ENCODE measurements around the gene INPPL1.
"Not testable (repeated sequence)": the region's sequence is repeated elsewhere in the genome, so short reads cannot be mapped to it uniquely, and the experiment has no call there.

Gene INPPL1

DNA sequence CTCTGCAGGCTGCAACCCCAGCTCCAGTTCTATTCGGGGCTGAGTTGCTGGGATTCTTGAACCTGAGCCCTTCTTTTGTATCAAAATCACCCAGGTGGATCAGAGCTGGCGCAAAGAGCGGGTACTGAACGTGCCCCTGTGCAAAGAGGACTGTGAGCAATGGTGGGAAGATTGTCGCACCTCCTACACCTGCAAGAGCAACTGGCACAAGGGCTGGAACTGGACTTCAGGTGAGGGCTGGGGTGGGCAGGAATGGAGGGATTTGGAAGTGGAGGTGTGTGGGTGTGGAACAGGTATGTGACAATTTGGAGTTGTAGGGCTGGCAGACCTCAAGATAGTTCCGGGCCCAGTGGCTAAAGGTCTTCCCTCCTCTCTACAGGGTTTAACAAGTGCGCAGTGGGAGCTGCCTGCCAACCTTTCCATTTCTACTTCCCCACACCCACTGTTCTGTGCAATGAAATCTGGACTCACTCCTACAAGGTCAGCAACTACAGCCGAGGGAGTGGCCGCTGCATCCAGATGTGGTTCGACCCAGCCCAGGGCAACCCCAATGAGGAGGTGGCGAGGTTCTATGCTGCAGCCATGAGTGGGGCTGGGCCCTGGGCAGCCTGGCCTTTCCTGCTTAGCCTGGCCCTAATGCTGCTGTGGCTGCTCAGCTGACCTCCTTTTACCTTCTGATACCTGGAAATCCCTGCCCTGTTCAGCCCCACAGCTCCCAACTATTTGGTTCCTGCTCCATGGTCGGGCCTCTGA is 28.9 kb upstream of the INPPL1 start:
- Histone ChIP-seq H3K27ac (ENCODE audit: low read depth, low read length) (no peak overlapping the region), H3K9me3 (ENCODE audit: control insufficient read depth, insufficient read depth, low read length) (no peaks in the 10 kb centered on the region), H3K4me1 (ENCODE audit: control insufficient read depth, insufficient read depth, low read length) (peaks cover 4% of the 10 kb centered on the region; the same call in 1 of the 2 replicates)

DNA sequence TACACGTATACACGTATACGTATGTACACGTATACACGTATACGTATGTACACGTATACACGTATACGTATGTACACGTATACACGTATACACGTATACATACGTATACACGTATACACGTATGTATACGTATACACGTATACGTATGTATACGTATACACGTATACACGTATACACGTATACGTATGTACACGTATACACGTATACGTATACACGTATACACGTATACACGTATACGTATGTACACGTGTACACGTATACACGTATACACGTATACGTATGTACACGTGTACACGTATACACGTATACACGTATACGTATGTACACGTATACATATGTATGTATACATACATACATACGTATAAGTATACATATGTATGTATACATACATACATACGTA is 23.1 kb upstream of the INPPL1 start:
- not testable (repeated sequence) for H3K9me3 ChIP-seq (ENCODE audit: control insufficient read depth, insufficient read depth, low read length); H3K9ac ChIP-seq (ENCODE audit: low read depth, low read length); H3K4me3 ChIP-seq (ENCODE audit: low read depth, low read length); H3K27me3 ChIP-seq (ENCODE audit: control insufficient read depth, insufficient read depth, low read length); H3K27ac ChIP-seq (ENCODE audit: low read depth, low read length); H3K4me1 ChIP-seq (ENCODE audit: control insufficient read depth, insufficient read depth, low read length); H3K36me3 ChIP-seq (ENCODE audit: control insufficient read depth, insufficient read depth, low read length)

More for the DNA sequence above, 28.9 kb upstream of the INPPL1 start:
- Histone ChIP-seq H3K36me3 (ENCODE audit: control insufficient read depth, insufficient read depth, low read length) (no peaks in the 10 kb centered on the region), H3K4me3 (ENCODE audit: low read depth, low read length) (no peak overlapping the region), H3K27me3 (ENCODE audit: control insufficient read depth, insufficient read depth, low read length) (no peaks in the 10 kb centered on the region), H3K9ac (ENCODE audit: low read depth, low read length) (no peak overlapping the region)

DNA sequence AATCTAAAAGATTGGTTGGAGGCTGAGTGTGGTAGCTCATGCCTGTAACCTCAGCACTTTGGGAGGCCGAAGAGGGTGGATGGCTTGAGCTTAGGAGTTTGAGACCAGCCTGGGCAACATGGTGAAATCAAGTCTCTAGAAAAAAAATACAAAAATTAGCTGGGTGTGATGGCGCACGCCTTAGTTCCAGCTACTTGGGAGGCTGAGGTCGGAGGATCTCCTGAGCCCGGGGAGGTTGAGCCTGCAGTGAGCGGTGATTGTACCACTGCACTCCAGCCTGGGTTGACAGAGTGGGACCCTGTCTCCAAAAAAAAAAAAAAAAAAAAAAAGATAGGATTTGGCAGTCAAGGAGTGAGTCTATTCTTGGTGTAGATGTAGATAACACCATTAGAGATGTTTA is 22.0 kb upstream of the INPPL1 start:
- no peaks in the 10 kb centered on the region for H3K9me3 ChIP-seq (ENCODE audit: control insufficient read depth, insufficient read depth, low read length)
- H3K4me1 ChIP-seq (ENCODE audit: control insufficient read depth, insufficient read depth, low read length), result no peaks in the 10 kb centered on the region
- H3K9ac ChIP-seq (ENCODE audit: low read depth, low read length), result no peak overlapping the region
- H3K27ac ChIP-seq (ENCODE audit: low read depth, low read length), result no peak overlapping the region
- H3K27me3 ChIP-seq (ENCODE audit: control insufficient read depth, insufficient read depth, low read length), result no peaks in the 10 kb centered on the region
- H3K4me3 ChIP-seq (ENCODE audit: low read depth, low read length), result no peak overlapping the region
- H3K36me3 ChIP-seq (ENCODE audit: control insufficient read depth, insufficient read depth, low read length), result no peaks in the 10 kb centered on the region

DNA sequence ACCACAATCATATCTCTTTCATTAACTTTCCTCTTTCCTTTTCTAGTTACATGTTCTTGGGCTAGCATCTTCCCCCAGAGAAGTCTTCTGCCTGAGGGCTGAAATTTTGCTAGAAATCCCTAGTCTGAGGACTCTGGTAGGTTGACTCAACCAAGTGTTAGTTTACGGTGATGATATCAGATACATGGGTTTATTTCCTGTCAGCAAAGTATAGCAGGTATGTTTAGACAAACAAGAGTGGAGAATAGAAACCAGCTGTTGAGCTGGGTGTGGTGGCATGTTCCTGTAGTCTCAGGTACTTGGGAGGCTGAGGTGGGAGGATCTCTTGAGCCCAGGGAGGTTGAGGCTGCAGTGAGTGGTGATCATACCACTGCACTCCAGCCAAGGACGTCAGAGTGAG is 21.4 kb upstream of the INPPL1 start:
- no peak overlapping the region for H3K27ac ChIP-seq (ENCODE audit: low read depth, low read length)
- H3K9ac ChIP-seq (ENCODE audit: low read depth, low read length), result no peak overlapping the region
- H3K36me3 ChIP-seq (ENCODE audit: control insufficient read depth, insufficient read depth, low read length), result no peaks in the 10 kb centered on the region
- H3K4me1 ChIP-seq (ENCODE audit: control insufficient read depth, insufficient read depth, low read length), result no peaks in the 10 kb centered on the region
- H3K9me3 ChIP-seq (ENCODE audit: control insufficient read depth, insufficient read depth, low read length), result no peaks in the 10 kb centered on the region
- no peak overlapping the region for H3K4me3 ChIP-seq (ENCODE audit: low read depth, low read length)
- H3K27me3 ChIP-seq (ENCODE audit: control insufficient read depth, insufficient read depth, low read length), result no peaks in the 10 kb centered on the region

DNA sequence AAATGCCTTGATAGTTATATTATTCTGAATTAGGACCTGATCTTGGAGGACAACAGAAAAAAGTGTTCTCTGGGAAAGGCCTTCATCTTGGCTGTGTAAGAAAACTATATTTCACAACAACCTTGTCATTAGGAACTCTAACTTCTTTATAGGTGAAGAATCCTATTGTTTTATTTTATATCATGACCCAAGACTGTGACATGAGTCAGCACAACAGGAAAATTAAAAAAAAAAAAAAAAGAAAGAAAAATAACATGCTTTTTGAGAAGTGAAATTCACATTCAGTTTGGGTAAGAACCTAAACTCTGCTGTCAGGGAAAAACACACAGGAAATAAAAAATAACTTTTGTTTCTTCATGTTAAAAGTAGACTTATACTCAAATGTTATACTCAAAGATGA is 19.7 kb upstream of the INPPL1 start:
- Histone ChIP-seq H3K9me3 (ENCODE audit: control insufficient read depth, insufficient read depth, low read length) (no peaks in the 10 kb centered on the region), H3K27ac (ENCODE audit: low read depth, low read length) (no peak overlapping the region), H3K4me3 (ENCODE audit: low read depth, low read length) (no peak overlapping the region), H3K36me3 (ENCODE audit: control insufficient read depth, insufficient read depth, low read length) (no peaks in the 10 kb centered on the region), H3K27me3 (ENCODE audit: control insufficient read depth, insufficient read depth, low read length) (no peaks in the 10 kb centered on the region), H3K4me1 (ENCODE audit: control insufficient read depth, insufficient read depth, low read length) (no peaks in the 10 kb centered on the region), H3K9ac (ENCODE audit: low read depth, low read length) (no peak overlapping the region)

DNA sequence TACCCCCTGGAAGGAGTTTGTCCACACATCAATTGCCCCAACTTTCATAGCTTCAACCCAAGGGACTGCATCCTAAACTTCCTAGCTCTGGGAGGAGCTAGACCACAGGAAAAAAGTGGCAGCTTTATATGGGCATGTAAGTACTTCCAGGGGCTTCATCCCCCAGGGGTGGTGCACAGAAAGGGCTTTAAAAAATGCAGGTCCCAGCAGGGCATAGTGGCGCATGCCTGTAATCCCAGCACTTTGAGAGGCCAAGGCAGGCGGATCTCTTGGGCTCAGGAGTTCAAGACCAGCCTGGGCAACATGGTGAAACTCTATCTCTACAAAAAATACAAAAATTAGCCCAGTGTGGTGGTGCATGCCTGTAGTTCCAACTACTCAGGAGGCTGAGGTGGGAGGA is 17.8 kb upstream of the INPPL1 start:
- not testable (repeated sequence) for H3K27ac ChIP-seq (ENCODE audit: low read depth, low read length); H3K27me3 ChIP-seq (ENCODE audit: control insufficient read depth, insufficient read depth, low read length); H3K4me1 ChIP-seq (ENCODE audit: control insufficient read depth, insufficient read depth, low read length); H3K36me3 ChIP-seq (ENCODE audit: control insufficient read depth, insufficient read depth, low read length); H3K9ac ChIP-seq (ENCODE audit: low read depth, low read length); H3K4me3 ChIP-seq (ENCODE audit: low read depth, low read length); H3K9me3 ChIP-seq (ENCODE audit: control insufficient read depth, insufficient read depth, low read length)

DNA sequence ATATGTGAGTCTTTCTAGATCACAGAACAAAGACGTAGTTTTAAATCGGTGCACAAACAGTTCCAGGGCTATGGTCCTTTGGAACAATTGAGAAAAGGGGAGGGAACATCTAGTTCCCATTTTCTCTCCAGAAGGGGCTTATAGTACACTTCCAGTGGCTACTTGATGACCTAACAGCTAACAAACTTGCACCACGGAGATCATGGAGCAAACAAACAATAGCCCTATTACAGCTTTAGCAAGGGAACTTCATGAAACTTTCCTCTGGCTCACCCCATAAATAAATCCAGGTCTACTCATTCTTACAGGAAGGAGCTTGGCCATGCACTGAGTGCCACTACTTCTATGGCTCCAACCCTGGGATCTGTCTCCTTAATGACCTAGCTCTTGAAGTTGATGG is 16.3 kb upstream of the INPPL1 start:
- Histone ChIP-seq H3K4me3 (ENCODE audit: low read depth, low read length) (no peak overlapping the region), H3K4me1 (ENCODE audit: control insufficient read depth, insufficient read depth, low read length) (no peaks in the 10 kb centered on the region), H3K9ac (ENCODE audit: low read depth, low read length) (no peak overlapping the region), H3K36me3 (ENCODE audit: control insufficient read depth, insufficient read depth, low read length) (no peaks in the 10 kb centered on the region), H3K9me3 (ENCODE audit: control insufficient read depth, insufficient read depth, low read length) (no peaks in the 10 kb centered on the region), H3K27me3 (ENCODE audit: control insufficient read depth, insufficient read depth, low read length) (no peaks in the 10 kb centered on the region), H3K27ac (ENCODE audit: low read depth, low read length) (no peak overlapping the region)

DNA sequence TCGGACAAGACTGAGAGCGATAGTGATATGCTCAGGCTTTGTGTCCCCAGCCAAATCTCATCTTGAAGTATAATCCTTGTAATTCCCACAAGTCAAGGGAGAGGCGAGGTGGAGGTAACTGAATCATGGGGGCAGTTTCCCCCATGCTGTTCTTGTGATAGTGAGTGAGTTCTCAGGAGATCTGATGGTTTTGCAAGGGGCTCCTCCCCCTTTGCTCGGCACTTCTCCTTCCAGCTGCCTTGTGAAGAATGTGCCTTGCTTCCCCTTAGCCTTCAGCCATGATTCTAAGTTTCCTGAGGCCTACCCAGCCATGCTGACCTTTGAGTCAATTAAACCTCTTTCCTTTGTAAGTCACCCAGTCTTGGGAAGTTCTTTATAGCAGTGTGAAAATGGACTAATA is 15.5 kb upstream of the INPPL1 start:
- no peaks in the 10 kb centered on the region for H3K9me3 ChIP-seq (ENCODE audit: control insufficient read depth, insufficient read depth, low read length)
- H3K27ac ChIP-seq (ENCODE audit: low read depth, low read length), result no peak overlapping the region
- H3K36me3 ChIP-seq (ENCODE audit: control insufficient read depth, insufficient read depth, low read length), result no peaks in the 10 kb centered on the region
- H3K4me3 ChIP-seq (ENCODE audit: low read depth, low read length), result no peak overlapping the region
- no peaks in the 10 kb centered on the region for H3K4me1 ChIP-seq (ENCODE audit: control insufficient read depth, insufficient read depth, low read length)
- no peaks in the 10 kb centered on the region for H3K27me3 ChIP-seq (ENCODE audit: control insufficient read depth, insufficient read depth, low read length)
- H3K9ac ChIP-seq (ENCODE audit: low read depth, low read length), result no peak overlapping the region

DNA sequence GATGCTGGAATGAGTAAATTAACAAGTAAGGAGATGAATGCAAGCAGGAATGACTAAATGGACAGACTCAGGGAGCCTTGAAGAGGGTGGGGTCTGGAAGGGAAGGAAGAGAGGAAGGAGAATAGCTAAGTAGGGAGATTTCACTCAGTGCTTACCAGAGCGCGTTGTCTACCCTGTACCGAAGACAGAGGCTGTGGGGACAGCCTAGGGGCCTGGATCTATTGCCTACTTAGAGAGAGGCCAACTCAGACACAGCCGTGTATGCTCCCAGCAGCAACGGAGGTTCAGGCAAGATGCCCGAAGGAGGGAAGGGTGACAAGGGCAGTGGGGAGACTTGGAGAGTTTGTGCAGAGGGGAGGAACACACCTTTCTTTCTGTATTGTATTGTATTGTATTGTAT is 7.9 kb upstream of the INPPL1 start, which contains the start of gene FOLR2:
Gene FOLR2 (plus strand): TSS at position 157 of the 400 bp plus-strand sequence. CDS start 1,791 bp downstream, outside the sequence.
- Histone ChIP-seq H3K27me3 (ENCODE audit: control insufficient read depth, insufficient read depth, low read length) (peaks cover 3% of the 10 kb centered on the region; the same call in 1 of the 2 replicates), H3K27ac (ENCODE audit: low read depth, low read length) (no peak within 1 kb of the TSS), H3K36me3 (ENCODE audit: control insufficient read depth, insufficient read depth, low read length) (no peaks in the 10 kb centered on the region), H3K9ac (ENCODE audit: low read depth, low read length) (no peak within 1 kb of the TSS), H3K4me3 (ENCODE audit: low read depth, low read length) (no peak within 1 kb of the TSS), H3K9me3 (ENCODE audit: control insufficient read depth, insufficient read depth, low read length) (no peaks in the 10 kb centered on the region), H3K4me1 (ENCODE audit: control insufficient read depth, insufficient read depth, low read length) (no peaks in the 10 kb centered on the region; the same call in 1 of the 2 replicates)

DNA sequence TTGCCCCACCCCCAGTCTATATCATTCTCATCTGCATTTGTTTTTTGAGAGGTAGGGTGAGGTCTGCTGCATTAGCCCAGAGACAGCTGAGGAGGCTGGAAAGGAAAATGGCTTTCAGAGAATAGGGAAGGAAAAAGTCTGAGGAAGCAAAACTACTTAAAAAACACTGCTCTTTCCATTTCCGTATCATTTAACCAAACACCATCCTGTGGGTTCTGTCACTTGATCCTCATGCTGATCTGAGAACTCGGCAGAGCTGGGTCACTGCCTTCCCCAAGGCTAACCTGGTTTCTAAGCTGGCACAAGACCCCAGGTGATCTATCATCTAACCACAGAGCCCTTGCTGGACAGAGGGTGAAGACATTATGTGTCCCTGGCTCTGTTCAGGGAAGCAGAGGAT is 6.7 kb upstream of the INPPL1 start:
- no peaks in the 10 kb centered on the region for H3K36me3 ChIP-seq (ENCODE audit: control insufficient read depth, insufficient read depth, low read length)

DNA sequence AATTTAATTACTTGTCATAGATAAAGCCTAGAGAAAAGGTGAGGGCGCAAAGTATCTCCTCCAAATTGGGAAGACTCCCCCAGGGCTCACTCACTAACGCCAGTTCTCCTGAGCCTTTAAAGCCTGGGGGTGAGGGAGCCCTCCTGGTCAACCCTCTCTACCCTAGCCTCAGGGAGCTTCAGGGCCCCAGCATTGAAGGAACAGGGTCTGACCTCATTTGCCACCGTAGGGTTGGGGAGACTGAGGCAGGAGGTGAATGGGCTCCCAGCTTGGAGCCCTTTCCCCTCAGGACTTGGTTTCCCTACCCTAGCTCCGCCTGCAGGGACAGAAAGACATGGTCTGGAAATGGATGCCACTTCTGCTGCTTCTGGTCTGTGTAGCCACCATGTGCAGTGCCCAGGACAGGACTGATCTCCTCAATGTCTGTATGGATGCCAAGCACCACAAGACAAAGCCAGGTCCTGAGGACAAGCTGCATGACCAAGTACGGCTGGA is 6.3 kb upstream of the INPPL1 start:
- Histone ChIP-seq H3K4me3 (ENCODE audit: low read depth, low read length) (no peak overlapping the region), H3K9ac (ENCODE audit: low read depth, low read length) (no peak overlapping the region), H3K4me1 (ENCODE audit: control insufficient read depth, insufficient read depth, low read length) (peaks cover 9% of the 10 kb centered on the region)

More for the DNA sequence above, 6.7 kb upstream of the INPPL1 start:
- H3K9me3 ChIP-seq (ENCODE audit: control insufficient read depth, insufficient read depth, low read length), result no peaks in the 10 kb centered on the region
- H3K4me3 ChIP-seq (ENCODE audit: low read depth, low read length), result no peak overlapping the region
- peaks cover 8% of the 10 kb centered on the region for H3K4me1 ChIP-seq (ENCODE audit: control insufficient read depth, insufficient read depth, low read length)
- no peak overlapping the region for H3K27ac ChIP-seq (ENCODE audit: low read depth, low read length)
- H3K27me3 ChIP-seq (ENCODE audit: control insufficient read depth, insufficient read depth, low read length), result peaks cover 3% of the 10 kb centered on the region; the same call in 1 of the 2 replicates
- H3K9ac ChIP-seq (ENCODE audit: low read depth, low read length), result no peak overlapping the region

More for the DNA sequence above, 6.3 kb upstream of the INPPL1 start:
- Histone ChIP-seq H3K9me3 (ENCODE audit: control insufficient read depth, insufficient read depth, low read length) (no peaks in the 10 kb centered on the region), H3K36me3 (ENCODE audit: control insufficient read depth, insufficient read depth, low read length) (no peaks in the 10 kb centered on the region), H3K27ac (ENCODE audit: low read depth, low read length) (no peak overlapping the region), H3K27me3 (ENCODE audit: control insufficient read depth, insufficient read depth, low read length) (peaks cover 3% of the 10 kb centered on the region; the same call in 1 of the 2 replicates)
